Ovary (tissue), 3 donors: ENCODE data around the gene FOXP1.

Experiments used
- POLR2A ChIP-seq: fragments of 450-650 bp; IDR thresholded peaks from one replicate; pipeline ENCODE4 v1.6.1; 2017; ENCODE audit warnings: antibody characterized with exemption, mild to moderate bottlenecking, moderate library complexity
- TF ChIP-seq, protein P1 (sequence below), 3 donors: fragments of 450-650 bp in 2 of 3; fragments of 200-600 bp in 1 of 3; IDR thresholded peaks; one replicate each; pipeline versions ENCODE4 v1.5.1 to v1.8.0; 2016 to 2022; ENCODE audit warnings: antibody characterized with exemption in 3 of 3, mild to moderate bottlenecking in 1 of 3
- donor health status: DM: no; HTN: no; CAD: no.

DNA sequence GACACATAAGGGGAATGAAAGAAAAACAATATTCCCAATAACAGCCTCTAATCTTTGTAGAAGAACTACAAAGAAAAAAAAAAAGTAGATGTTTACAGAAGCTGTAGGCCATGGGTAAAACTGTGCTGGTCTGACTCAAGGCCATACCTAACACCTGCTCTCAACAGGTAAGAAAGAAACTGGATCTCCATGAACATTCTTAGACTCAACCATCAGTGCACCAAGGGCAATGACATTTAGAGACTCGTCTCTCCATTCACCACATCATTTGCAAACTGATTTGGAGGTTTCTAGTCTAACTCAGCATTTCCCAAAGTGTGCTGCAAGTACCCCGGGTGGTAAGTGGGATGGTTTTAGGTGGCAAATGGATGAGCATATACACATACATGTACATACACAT, 164.2 kb downstream of the FOXP1 start:
- TF ChIP-seq, protein P1, sequence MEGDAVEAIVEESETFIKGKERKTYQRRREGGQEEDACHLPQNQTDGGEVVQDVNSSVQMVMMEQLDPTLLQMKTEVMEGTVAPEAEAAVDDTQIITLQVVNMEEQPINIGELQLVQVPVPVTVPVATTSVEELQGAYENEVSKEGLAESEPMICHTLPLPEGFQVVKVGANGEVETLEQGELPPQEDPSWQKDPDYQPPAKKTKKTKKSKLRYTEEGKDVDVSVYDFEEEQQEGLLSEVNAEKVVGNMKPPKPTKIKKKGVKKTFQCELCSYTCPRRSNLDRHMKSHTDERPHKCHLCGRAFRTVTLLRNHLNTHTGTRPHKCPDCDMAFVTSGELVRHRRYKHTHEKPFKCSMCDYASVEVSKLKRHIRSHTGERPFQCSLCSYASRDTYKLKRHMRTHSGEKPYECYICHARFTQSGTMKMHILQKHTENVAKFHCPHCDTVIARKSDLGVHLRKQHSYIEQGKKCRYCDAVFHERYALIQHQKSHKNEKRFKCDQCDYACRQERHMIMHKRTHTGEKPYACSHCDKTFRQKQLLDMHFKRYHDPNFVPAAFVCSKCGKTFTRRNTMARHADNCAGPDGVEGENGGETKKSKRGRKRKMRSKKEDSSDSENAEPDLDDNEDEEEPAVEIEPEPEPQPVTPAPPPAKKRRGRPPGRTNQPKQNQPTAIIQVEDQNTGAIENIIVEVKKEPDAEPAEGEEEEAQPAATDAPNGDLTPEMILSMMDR (IDR thresholded peaks at IDR 0.05) = no peak
- no peak for TF ChIP-seq POLR2A
